8988T (cell line): ENCODE measurements around the gene MEIS2.

ENCODE experiments used
- DNase-seq: peaks from one replicate; pipeline ENCODE4 v3.0.0; 2011

MEIS2 gene

GRCh38 chr15:36917411-36918267 lies 182.7 kb downstream of the MEIS2 start:
- no peak for DNase-seq

- DNase-seq, result no peak
Observed at GRCh38 chr15:36914960-36915808, 185.2 kb downstream of the MEIS2 start.

- DNase-seq, result no peak
Observed at GRCh38 chr15:36914466-36914865, 185.9 kb downstream of the MEIS2 start.

- no peak for DNase-seq
Observed at GRCh38 chr15:36912311-36912712, 188.0 kb downstream of the MEIS2 start.

- DNase-seq, result no peak
Observed at GRCh38 chr15:36911322-36911944, 188.9 kb downstream of the MEIS2 start.

GRCh38 chr15:36908991-36909390 lies 191.4 kb downstream of the MEIS2 start:
- no peak for DNase-seq

GRCh38 chr15:36907295-36907694 lies 193.1 kb downstream of the MEIS2 start:
- no peak for DNase-seq

- DNase-seq, result no peak
Observed at GRCh38 chr15:36905908-36906307, 194.4 kb downstream of the MEIS2 start.

GRCh38 chr15:36904715-36905114 lies 195.6 kb downstream of the MEIS2 start:
- no peak for DNase-seq

GRCh38 chr15:36903922-36904556 lies 196.3 kb downstream of the MEIS2 start:
- DNase-seq, result no peak

GRCh38 chr15:36903195-36903594 lies 197.2 kb downstream of the MEIS2 start:
- no peak for DNase-seq

GRCh38 chr15:36901012-36901411 lies 199.3 kb downstream of the MEIS2 start:
- no peak for DNase-seq

- DNase-seq, result no peak
Observed at GRCh38 chr15:36899696-36900095, 200.7 kb downstream of the MEIS2 start.

GRCh38 chr15:36898536-36899126 lies 201.7 kb downstream of the MEIS2 start:
- no peak for DNase-seq

GRCh38 chr15:36897834-36898233 lies 202.5 kb downstream of the MEIS2 start:
- no peak for DNase-seq

- DNase-seq, result no peak
Observed at GRCh38 chr15:36896949-36897348, 203.4 kb downstream of the MEIS2 start.

- no peak for DNase-seq
Observed at GRCh38 chr15:36894075-36894474, 206.3 kb downstream of the MEIS2 start.

GRCh38 chr15:36893276-36893675 lies 207.1 kb downstream of the MEIS2 start:
- no peak for DNase-seq

- no peak for DNase-seq
Observed at GRCh38 chr15:36888011-36888992, 212.0 kb downstream of the MEIS2 start.

GRCh38 chr15:36887214-36887961 lies 213.0 kb downstream of the MEIS2 start:
- no peak for DNase-seq

GRCh38 chr15:36886701-36887100 lies 213.6 kb downstream of the MEIS2 start:
- no peak for DNase-seq
